IPS-20b (cell line): ENCODE results near the gene ANKRD16.
"Not testable (repeated sequence)": the region's sequence is repeated elsewhere in the genome, so short reads cannot be mapped to it uniquely, and the experiment has no call there.

Experiments
- H3K27ac ChIP-seq: one replicate; pipeline ENCODE4 v1.5.1; 2013; ENCODE audit warnings: low read length
- H3K27me3 ChIP-seq: 2 replicates; pipeline ENCODE4 v1.6.1; 2013; ENCODE audit warnings: mild to moderate bottlenecking, low read length, inconsistent platforms; ENCODE audit not compliant: insufficient read depth
- H3K36me3 ChIP-seq: 2 replicates; pipeline ENCODE4 v1.6.1; 2013; ENCODE audit warnings: low read depth, mild to moderate bottlenecking, inconsistent platforms, low read length, moderate library complexity; ENCODE audit not compliant: insufficient read depth
- H3K4me1 ChIP-seq: 2 replicates; pipeline ENCODE4 v1.6.1; 2013; ENCODE audit warnings: mild to moderate bottlenecking, control low read depth, inconsistent platforms, low read length, moderate library complexity; ENCODE audit not compliant: insufficient read depth
- H3K4me3 ChIP-seq: 2 replicates; pipeline ENCODE4 v1.5.1; 2013; ENCODE audit warnings: mild to moderate bottlenecking, low read length, inconsistent platforms
- H3K9ac ChIP-seq: 2 replicates; pipeline ENCODE4 v1.6.1; 2013; ENCODE audit warnings: low read depth, mild to moderate bottlenecking, inconsistent platforms, low read length, moderate library complexity
- H3K9me3 ChIP-seq: 2 replicates; pipeline ENCODE4 v1.6.1; 2013; ENCODE audit warnings: mild to moderate bottlenecking, low read depth, low read length, inconsistent platforms; ENCODE audit not compliant: insufficient read depth

Gene ANKRD16

GRCh38 chr10:5829267-5829666 lies 60.4 kb downstream of the ANKRD16 start:
- H3K4me1 ChIP-seq: no peaks in the 10 kb centered on the region
- H3K36me3 ChIP-seq: no peaks in the 10 kb centered on the region
- no peak overlapping the region for H3K4me3 ChIP-seq
- no peaks in the 10 kb centered on the region for H3K27me3 ChIP-seq
- H3K27ac ChIP-seq: no peak overlapping the region
- H3K9ac ChIP-seq: no peak overlapping the region
- H3K9me3 ChIP-seq: no peaks in the 10 kb centered on the region

- Histone ChIP-seq H3K27me3 (no peaks in the 10 kb centered on the region), H3K4me3 (no peak overlapping the region), H3K4me1 (no peaks in the 10 kb centered on the region), H3K9me3 (no peaks in the 10 kb centered on the region), H3K27ac (no peak overlapping the region), H3K9ac (no peak overlapping the region), H3K36me3 (no peaks in the 10 kb centered on the region)
These were observed 61.0 kb downstream of the ANKRD16 start for GRCh38 chr10:5828725-5829124.

GRCh38 chr10:5827841-5828240 lies 61.9 kb downstream of the ANKRD16 start:
- no peak overlapping the region for H3K27ac ChIP-seq
- no peak overlapping the region for H3K9ac ChIP-seq
- H3K9me3 ChIP-seq: no peaks in the 10 kb centered on the region
- no peaks in the 10 kb centered on the region for H3K4me1 ChIP-seq
- H3K36me3 ChIP-seq: no peaks in the 10 kb centered on the region
- H3K4me3 ChIP-seq: no peak overlapping the region
- H3K27me3 ChIP-seq: no peaks in the 10 kb centered on the region

- H3K36me3 ChIP-seq, H3K4me1 ChIP-seq, H3K4me3 ChIP-seq, H3K9ac ChIP-seq, H3K27me3 ChIP-seq, H3K27ac ChIP-seq, H3K9me3 ChIP-seq: not testable (repeated sequence)
These were observed 63.2 kb downstream of the ANKRD16 start for GRCh38 chr10:5826511-5826910.

GRCh38 chr10:5818894-5819293 lies 70.8 kb downstream of the ANKRD16 start:
- Histone ChIP-seq H3K9ac (no peak overlapping the region), H3K27ac (no peak overlapping the region), H3K27me3 (no peaks in the 10 kb centered on the region), H3K4me1 (peaks cover 6% of the 10 kb centered on the region; the same call in 1 of the 2 replicates), H3K36me3 (no peaks in the 10 kb centered on the region), H3K9me3 (no peaks in the 10 kb centered on the region), H3K4me3 (no peak overlapping the region)

GRCh38 chr10:5818048-5818331 lies 71.7 kb downstream of the ANKRD16 start:
- H3K36me3 ChIP-seq: no peaks in the 10 kb centered on the region
- H3K4me1 ChIP-seq: peaks cover 6% of the 10 kb centered on the region; the same call in 1 of the 2 replicates
- no peak overlapping the region for H3K27ac ChIP-seq

GRCh38 chr10:5817322-5818047 lies 72.2 kb downstream of the ANKRD16 start:
- Histone ChIP-seq H3K9me3 (no peaks in the 10 kb centered on the region), H3K4me1 (peaks cover 6% of the 10 kb centered on the region; the same call in 1 of the 2 replicates), H3K27me3 (no peaks in the 10 kb centered on the region), H3K4me3 (no peak overlapping the region), H3K27ac (no peak overlapping the region), H3K9ac (no peak overlapping the region), H3K36me3 (no peaks in the 10 kb centered on the region)

More at GRCh38 chr10:5818048-5818331, 71.7 kb downstream of the ANKRD16 start:
- H3K4me3 ChIP-seq: no peak overlapping the region
- H3K27me3 ChIP-seq: no peaks in the 10 kb centered on the region
- H3K9me3 ChIP-seq: no peaks in the 10 kb centered on the region
- H3K9ac ChIP-seq: no peak overlapping the region

GRCh38 chr10:5816170-5816569 lies 73.5 kb downstream of the ANKRD16 start:
- H3K4me1 ChIP-seq: peaks cover 6% of the 10 kb centered on the region; the same call in 1 of the 2 replicates

GRCh38 chr10:5814110-5815107 lies 75.3 kb downstream of the ANKRD16 start:
- Histone ChIP-seq H3K4me1 (peaks cover 6% of the 10 kb centered on the region; the same call in 1 of the 2 replicates), H3K27ac (peak overlapping the region; percentile 96), H3K9me3 (no peaks in the 10 kb centered on the region), H3K4me3 (peak overlapping the region; percentile 98), H3K36me3 (peaks cover 5% of the 10 kb centered on the region; the same call in 1 of the 2 replicates), H3K27me3 (no peaks in the 10 kb centered on the region), H3K9ac (peak overlapping the region; percentile 99)

More at GRCh38 chr10:5816170-5816569, 73.5 kb downstream of the ANKRD16 start:
- H3K9me3 ChIP-seq: no peaks in the 10 kb centered on the region
- no peak overlapping the region for H3K9ac ChIP-seq
- H3K4me3 ChIP-seq: no peak overlapping the region
- H3K27me3 ChIP-seq: no peaks in the 10 kb centered on the region
- H3K27ac ChIP-seq: no peak overlapping the region
- no peaks in the 10 kb centered on the region for H3K36me3 ChIP-seq

- H3K4me1 ChIP-seq: peaks cover 6% of the 10 kb centered on the region; the same call in 1 of the 2 replicates
- peak within 1 kb of the TSS; percentile 99 for H3K9ac ChIP-seq
- H3K27me3 ChIP-seq: no peaks in the 10 kb centered on the region
- peak within 1 kb of the TSS; percentile 98 for H3K4me3 ChIP-seq
- H3K36me3 ChIP-seq: peaks cover 11% of the 10 kb centered on the region; the same call in 1 of the 2 replicates
- no peaks in the 10 kb centered on the region for H3K9me3 ChIP-seq
- H3K27ac ChIP-seq: peak within 1 kb of the TSS; percentile 96
These were observed 76.2 kb downstream of the ANKRD16 start, which contains the start of gene GDI2 for GRCh38 chr10:5813341-5814109. TSS of gene GDI2 (minus strand) at chr10:5813434. CDS start at chr10:5813258, 176 bp downstream.

GRCh38 chr10:5813091-5813340 lies 76.7 kb downstream of the ANKRD16 start:
- Histone ChIP-seq H3K9me3 (no peaks in the 10 kb centered on the region), H3K36me3 (peaks cover 14% of the 10 kb centered on the region), H3K4me1 (peaks cover 6% of the 10 kb centered on the region; the same call in 1 of the 2 replicates), H3K4me3 (peak overlapping the region; percentile 98; the same call in 1 of the 2 replicates), H3K27ac (peak overlapping the region; percentile 96), H3K27me3 (no peaks in the 10 kb centered on the region), H3K9ac (peak overlapping the region; percentile 99)
